WERI-Rb-1 (cell line): ENCODE data around the gene ATP5MC3.

Source experiments
- DNase-seq: peaks from one replicate; pipeline ENCODE4 v3.0.0-alpha.2; 2020
- H3K27ac ChIP-seq: fragments of 250-450 bp; sonication (Bioruptor Pico); 2 replicates; pipeline ENCODE4 v1.5.1; 2020; ENCODE audit warnings: mild to moderate bottlenecking, moderate library complexity
- H3K27me3 ChIP-seq: fragments of 250-450 bp; sonication (Bioruptor Pico); 2 replicates; pipeline ENCODE4 v1.5.1; 2021; ENCODE audit warnings: mild to moderate bottlenecking, low read depth, moderate library complexity; ENCODE audit not compliant: insufficient read depth, severe bottlenecking
- H3K36me3 ChIP-seq: fragments of 250-450 bp; sonication (Bioruptor Pico); 2 replicates; pipeline ENCODE4 v1.5.1; 2020; ENCODE audit warnings: mild to moderate bottlenecking, moderate library complexity
- H3K4me3 ChIP-seq: 2 replicates; pipeline ENCODE4 v1.5.1; 2011; ENCODE audit warnings: low read depth, mild to moderate bottlenecking, control low read depth, low read length
- H3K9me3 ChIP-seq: fragments of 250-450 bp; sonication (Bioruptor Pico); 2 replicates; pipeline ENCODE4 v1.5.1; 2021; ENCODE audit warnings: mild to moderate bottlenecking, moderate library complexity; ENCODE audit not compliant: severe bottlenecking
- CTCF ChIP-seq: IDR thresholded peaks from 2 replicates; pipeline ENCODE4 v1.5.1; 2011; ENCODE audit warnings: low read depth, mild to moderate bottlenecking, control low read depth, inconsistent platforms, low read length

Gene ATP5MC3

GRCh38 chr2:175143191-175143590 lies 38.3 kb downstream of the ATP5MC3 start:
- no peaks in the 10 kb centered on the region for H3K27me3 ChIP-seq
- no peaks in the 10 kb centered on the region for H3K9me3 ChIP-seq
- TF ChIP-seq CTCF = no peak
- no peak for DNase-seq
- no peak overlapping the region for H3K4me3 ChIP-seq
- no peak overlapping the region for H3K27ac ChIP-seq
- peaks cover 21% of the 10 kb centered on the region for H3K36me3 ChIP-seq

- peaks cover 28% of the 10 kb centered on the region for H3K36me3 ChIP-seq
- no peak for TF ChIP-seq CTCF
- H3K27me3 ChIP-seq = no peaks in the 10 kb centered on the region
- no peak overlapping the region for H3K4me3 ChIP-seq
- no peak for DNase-seq
- no peak overlapping the region for H3K27ac ChIP-seq
- H3K9me3 ChIP-seq = no peaks in the 10 kb centered on the region
Measured at GRCh38 chr2:175140332-175140731, 41.2 kb downstream of the ATP5MC3 start.

GRCh38 chr2:175137793-175138192 lies 43.7 kb downstream of the ATP5MC3 start:
- Histone ChIP-seq H3K9me3 (no peaks in the 10 kb centered on the region), H3K4me3 (no peak overlapping the region), H3K36me3 (peaks cover 23% of the 10 kb centered on the region), H3K27ac (no peak overlapping the region), H3K27me3 (no peaks in the 10 kb centered on the region)
- no peak for TF ChIP-seq CTCF
- no peak for DNase-seq

- H3K36me3 ChIP-seq = peaks cover 28% of the 10 kb centered on the region
- H3K27ac ChIP-seq = no peak overlapping the region
- no peaks in the 10 kb centered on the region for H3K27me3 ChIP-seq
- H3K9me3 ChIP-seq = no peaks in the 10 kb centered on the region
- H3K4me3 ChIP-seq = no peak overlapping the region
- no peak for TF ChIP-seq CTCF
- no peak for DNase-seq
Measured at GRCh38 chr2:175136334-175137215, 44.9 kb downstream of the ATP5MC3 start.

- no peak for DNase-seq
- TF ChIP-seq CTCF = no peak
- Histone ChIP-seq H3K27me3 (no peaks in the 10 kb centered on the region), H3K9me3 (no peaks in the 10 kb centered on the region), H3K36me3 (peaks cover 28% of the 10 kb centered on the region), H3K27ac (no peak overlapping the region), H3K4me3 (no peak overlapping the region)
Measured at GRCh38 chr2:175135862-175136261, 45.6 kb downstream of the ATP5MC3 start.
